Natural killer cell (primary cell): ENCODE data around the gene ACSS1. TPM values are rescaled to one million over a fixed set of nuclear protein-coding genes. Genes with fewer than 3 reads are reported as not detected.

ENCODE experiments used
- ATAC-seq, 3 donors: fragments of 150-1000 bp in 2 of 3; fragments of 200-7000 bp in 1 of 3; cut with Tn5 transposase; 1 replicate in 1 of 3; 2 replicates in 2 of 3; pipeline ENCODE4 v1.10.0; 2021; ENCODE audit warnings: mild to moderate bottlenecking in 2 of 3, moderate library complexity in 2 of 3
- DNase-seq, 2 donors: peaks; one replicate each; pipeline versions ENCODE4 v3.0.0 to v3.0.0-alpha.2; 2013 to 2021; ENCODE audit warnings: mixed read lengths in 1 of 2
- H3K27ac ChIP-seq: one replicate; pipeline ENCODE4 v1.5.1; 2013; ENCODE audit warnings: mild to moderate bottlenecking, low read length
- H3K27me3 ChIP-seq: one replicate; pipeline ENCODE4 v1.6.1; 2013; ENCODE audit warnings: low read length; ENCODE audit not compliant: control insufficient read depth, insufficient read depth
- H3K36me3 ChIP-seq: one replicate; pipeline ENCODE4 v1.6.1; 2013; ENCODE audit warnings: low read length; ENCODE audit not compliant: control insufficient read depth, insufficient read depth
- H3K4me1 ChIP-seq: one replicate; pipeline ENCODE4 v1.6.1; 2013; ENCODE audit warnings: low read length; ENCODE audit not compliant: control insufficient read depth, insufficient read depth
- H3K4me3 ChIP-seq: one replicate; pipeline ENCODE4 v1.5.1; 2013; ENCODE audit warnings: low read length
- H3K9me3 ChIP-seq: one replicate; pipeline ENCODE4 v1.6.1; 2013; ENCODE audit warnings: low read length; ENCODE audit not compliant: control insufficient read depth, insufficient read depth
- H3K27ac Mint-ChIP-seq, 2 donors: one replicate each; pipeline ENCODE4 v1.8.0; 2022; ENCODE audit warnings: mild to moderate bottlenecking in 2 of 2, mixed read lengths in 2 of 2, moderate library complexity in 1 of 2
- H3K27me3 Mint-ChIP-seq, 2 donors: one replicate each; pipeline ENCODE4 v1.8.0; 2022; ENCODE audit warnings: low read depth in 2 of 2, mixed read lengths in 2 of 2
- H3K36me3 Mint-ChIP-seq: one replicate; pipeline ENCODE4 v1.8.0; 2022; ENCODE audit warnings: mixed read lengths
- H3K4me1 Mint-ChIP-seq, 2 donors: one replicate each; pipeline ENCODE4 v1.8.0; 2022; ENCODE audit warnings: mixed read lengths in 2 of 2
- H3K4me3 Mint-ChIP-seq: one replicate; pipeline ENCODE4 v1.8.0; 2022; ENCODE audit warnings: mild to moderate bottlenecking, moderate library complexity, mixed read lengths
- H3K9me3 Mint-ChIP-seq, 2 donors: one replicate each; pipeline ENCODE4 v1.8.0; 2022; ENCODE audit warnings: mixed read lengths in 2 of 2
- WGBS: methylation state at CpG from one replicate; pipeline ENCODE4 v1.1.7; 2013; ENCODE audit warnings: missing lambda C conversion rate; ENCODE audit not compliant: insufficient coverage; 5-methylcytosine and 5-hydroxymethylcytosine counted together
- intact Hi-C: fragments of 100-400 bp; cut with micrococcal nuclease; formaldehyde crosslinking; loops from one replicate; pipeline ENCODE4 v1.14.2; 2022
- total RNA-seq, 4 donors: library from RNA; stranded (reverse); fragments of 120-200 nt in 1 of 4; gene quantifications; one replicate each; pipeline versions ENCODE4 v1.2.3 to v1.2.4, GENCODE V29; 2013 to 2022
- TF ChIP-seq, protein P1 (sequence below): fragments of 200-600 bp; IDR thresholded peaks from one replicate; pipeline ENCODE4 v1.8.0; 2022; ENCODE audit warnings: antibody characterized with exemption

ACSS1 gene
- total RNA-seq, 3 donors from 2014 or later (not counting 1 experiment from before 2014, with no cell fraction given), result 46.3 to 67.4 (median 57.4) TPM

DNA sequence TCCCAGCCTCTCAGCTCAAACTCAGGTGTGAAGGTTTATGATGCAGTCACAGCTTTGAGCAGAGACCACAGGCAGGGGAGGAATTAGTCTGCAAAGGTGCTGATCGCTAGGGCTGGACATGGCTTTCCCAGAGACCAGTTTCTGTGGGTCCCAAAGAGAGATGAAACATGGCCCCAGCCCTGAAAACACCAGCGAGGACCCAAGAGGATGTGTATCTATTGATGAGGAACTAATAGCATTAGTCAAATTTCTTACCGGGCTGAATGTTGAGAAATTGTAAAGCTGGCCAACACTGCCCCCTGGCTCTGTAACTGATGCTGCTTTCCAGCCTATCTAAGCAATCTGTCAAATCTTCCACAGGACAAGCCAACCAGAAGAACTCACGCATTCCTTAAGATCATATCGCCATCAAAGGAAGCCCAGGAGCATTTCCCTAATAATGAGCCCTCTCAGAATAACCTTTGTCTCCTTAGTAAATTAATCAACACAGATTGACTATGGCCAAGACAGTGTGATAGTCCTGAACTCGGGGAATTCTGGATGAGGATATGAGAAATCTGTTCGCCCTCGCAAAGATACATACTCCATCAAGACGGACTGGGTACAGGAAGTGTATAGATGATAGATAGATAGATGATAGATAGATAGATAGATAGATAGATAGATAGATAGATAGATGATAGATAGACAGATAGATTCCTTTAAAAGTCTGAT is 7.8 kb upstream of the ACSS1 start:
- Mint-ChIP-seq H3K9me3 (no peaks in the 10 kb centered on the region), H3K27ac (no peak overlapping the region), H3K27me3 (peaks cover 14 to 21% of the 10 kb centered on the region in 2 donors), H3K4me3 (no peak overlapping the region), H3K4me1 (peaks cover 7 to 11% of the 10 kb centered on the region in 2 donors), H3K36me3 (no peaks in the 10 kb centered on the region)
- Histone ChIP-seq H3K9me3 (no peaks in the 10 kb centered on the region), H3K4me1 (peaks cover 7% of the 10 kb centered on the region), H3K36me3 (no peaks in the 10 kb centered on the region), H3K27me3 (no peaks in the 10 kb centered on the region), H3K4me3 (no peak overlapping the region), H3K27ac (no peak overlapping the region)
- intact Hi-C loops, result loop anchor here (1.0 to 5.0 kb wide), 2 partner anchors 70 to 1128 kb away; no protein-coding TSS in a partner anchor
- 36% methylated on average over 9 of the region's 9 CpGs for WGBS
- ATAC-seq (peak; percentile 68 to 86 (median 83)), DNase-seq (peak; percentile 58 to 86)
- TF ChIP-seq, protein P1, sequence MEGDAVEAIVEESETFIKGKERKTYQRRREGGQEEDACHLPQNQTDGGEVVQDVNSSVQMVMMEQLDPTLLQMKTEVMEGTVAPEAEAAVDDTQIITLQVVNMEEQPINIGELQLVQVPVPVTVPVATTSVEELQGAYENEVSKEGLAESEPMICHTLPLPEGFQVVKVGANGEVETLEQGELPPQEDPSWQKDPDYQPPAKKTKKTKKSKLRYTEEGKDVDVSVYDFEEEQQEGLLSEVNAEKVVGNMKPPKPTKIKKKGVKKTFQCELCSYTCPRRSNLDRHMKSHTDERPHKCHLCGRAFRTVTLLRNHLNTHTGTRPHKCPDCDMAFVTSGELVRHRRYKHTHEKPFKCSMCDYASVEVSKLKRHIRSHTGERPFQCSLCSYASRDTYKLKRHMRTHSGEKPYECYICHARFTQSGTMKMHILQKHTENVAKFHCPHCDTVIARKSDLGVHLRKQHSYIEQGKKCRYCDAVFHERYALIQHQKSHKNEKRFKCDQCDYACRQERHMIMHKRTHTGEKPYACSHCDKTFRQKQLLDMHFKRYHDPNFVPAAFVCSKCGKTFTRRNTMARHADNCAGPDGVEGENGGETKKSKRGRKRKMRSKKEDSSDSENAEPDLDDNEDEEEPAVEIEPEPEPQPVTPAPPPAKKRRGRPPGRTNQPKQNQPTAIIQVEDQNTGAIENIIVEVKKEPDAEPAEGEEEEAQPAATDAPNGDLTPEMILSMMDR, result peak; percentile 84

DNA sequence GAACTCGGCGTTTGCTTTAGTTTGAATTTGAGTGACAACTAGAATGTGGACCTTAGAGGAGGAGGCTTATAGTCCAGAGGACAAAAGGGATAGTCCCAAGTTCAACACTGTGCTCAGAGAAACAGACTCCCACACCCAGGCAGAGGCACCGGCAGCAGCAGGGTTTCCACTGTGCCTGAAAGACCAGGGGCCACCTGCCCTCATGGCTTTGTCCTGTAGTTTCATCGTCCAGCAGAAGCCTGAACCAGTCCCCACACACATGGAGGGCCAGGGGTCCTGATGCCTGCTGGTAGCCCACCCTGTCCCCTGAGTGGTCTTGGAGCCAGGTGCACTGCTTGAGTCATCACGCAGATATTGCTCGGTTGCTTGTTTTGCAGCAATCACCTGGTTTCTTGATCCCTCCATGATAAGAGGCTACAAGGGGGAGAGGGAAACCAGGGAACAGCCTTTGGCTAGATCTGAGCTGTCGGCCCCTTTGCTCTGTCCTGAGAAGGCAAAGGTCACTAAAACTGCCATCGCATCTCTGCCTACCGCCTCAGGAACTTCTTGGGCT is 7.2 kb upstream of the ACSS1 start:
- DNase-seq (no peak), ATAC-seq (no peak)
- Histone ChIP-seq H3K9me3 (no peaks in the 10 kb centered on the region), H3K27me3 (no peaks in the 10 kb centered on the region), H3K27ac (no peak overlapping the region), H3K4me1 (peaks cover 7% of the 10 kb centered on the region), H3K36me3 (no peaks in the 10 kb centered on the region), H3K4me3 (no peak overlapping the region)
- no peaks in the 10 kb centered on the region for H3K9me3 Mint-ChIP-seq
- H3K36me3 Mint-ChIP-seq, result no peaks in the 10 kb centered on the region
- TF ChIP-seq, protein P1, result no peak
- intact Hi-C loops, result loop anchor here (1.0 to 5.0 kb wide), 2 partner anchors 70 to 1128 kb away; no protein-coding TSS in a partner anchor
- WGBS, result 73% methylated on average over 9 of the region's 9 CpGs
- no peak overlapping the region for H3K27ac Mint-ChIP-seq
- peaks cover 14 to 20% of the 10 kb centered on the region in 2 donors for H3K27me3 Mint-ChIP-seq
- H3K4me1 Mint-ChIP-seq, result peaks cover 7 to 11% of the 10 kb centered on the region in 2 donors
- H3K4me3 Mint-ChIP-seq, result no peak overlapping the region

DNA sequence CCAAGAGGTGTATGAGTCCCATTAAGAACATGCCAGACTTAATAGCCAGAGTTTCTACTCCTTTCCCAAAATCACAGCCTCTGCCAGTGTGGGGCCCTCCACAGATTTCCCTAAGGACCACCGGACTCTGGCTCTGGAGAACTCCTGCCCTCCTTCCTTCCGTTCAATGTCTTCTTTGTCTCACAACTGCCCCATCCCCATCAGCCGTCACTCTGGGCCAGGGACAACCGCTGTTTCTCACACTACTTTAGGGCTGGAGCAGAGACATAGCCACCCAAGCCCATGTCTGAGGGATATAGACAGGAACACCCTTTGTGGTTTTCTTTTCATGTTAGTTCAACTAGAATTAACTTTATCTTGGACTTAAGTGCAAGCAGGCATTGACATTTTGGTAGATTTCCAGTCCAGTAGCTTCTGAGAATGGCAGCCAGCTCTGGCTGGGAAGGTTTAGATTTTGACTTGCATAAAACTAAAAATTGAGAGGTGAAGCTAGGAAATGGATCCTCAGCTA is 6.7 kb upstream of the ACSS1 start:
- H3K4me1 Mint-ChIP-seq, result peaks cover 7 to 11% of the 10 kb centered on the region in 2 donors
- Histone ChIP-seq H3K9me3 (no peaks in the 10 kb centered on the region), H3K4me3 (no peak overlapping the region), H3K27me3 (no peaks in the 10 kb centered on the region), H3K27ac (no peak overlapping the region), H3K4me1 (peaks cover 9% of the 10 kb centered on the region), H3K36me3 (no peaks in the 10 kb centered on the region)
- ATAC-seq (no peak), DNase-seq (no peak)
- intact Hi-C loops, result loop anchor here (1.0 to 5.0 kb wide), 2 partner anchors 69 to 1127 kb away; no protein-coding TSS in a partner anchor
- no peak overlapping the region for H3K4me3 Mint-ChIP-seq
- TF ChIP-seq, protein P1, result no peak
- WGBS, result 95% methylated on average over 4 of the region's 4 CpGs
- H3K27ac Mint-ChIP-seq, result no peak overlapping the region
- H3K9me3 Mint-ChIP-seq, result no peaks in the 10 kb centered on the region
- peaks cover 14 to 17% of the 10 kb centered on the region in 2 donors for H3K27me3 Mint-ChIP-seq
- no peaks in the 10 kb centered on the region for H3K36me3 Mint-ChIP-seq
